Chondrocyte (in vitro differentiated cells): ENCODE measurements around the gene RSF1. TPM values are rescaled to one million over a fixed set of nuclear protein-coding genes. Genes with fewer than 3 reads are reported as not detected.
"Not testable (repeated sequence)": the region's sequence is repeated elsewhere in the genome, so short reads cannot be mapped to it uniquely, and the experiment has no call there.

Experiments used
- DNase-seq: peaks from one replicate; pipeline ENCODE4 v3.0.0; 2021; ENCODE audit warnings: mixed read lengths, low spot score
- H3K27ac Mint-ChIP-seq: one replicate; pipeline ENCODE4 v1.8.0; 2021; ENCODE audit warnings: mild to moderate bottlenecking, moderate library complexity, mixed read lengths; ENCODE audit not compliant: unreplicated experiment
- H3K27me3 Mint-ChIP-seq: 2 replicates; pipeline ENCODE4 v1.8.0; 2021; ENCODE audit warnings: low read depth, mixed read lengths
- H3K36me3 Mint-ChIP-seq: 2 replicates; pipeline ENCODE4 v1.8.0; 2021; ENCODE audit warnings: low read depth, mixed read lengths
- H3K4me1 Mint-ChIP-seq: 2 replicates; pipeline ENCODE4 v1.8.0; 2021; ENCODE audit warnings: low read depth, mild to moderate bottlenecking, mixed read lengths
- H3K4me3 Mint-ChIP-seq: one replicate; pipeline ENCODE4 v1.8.0; 2021; ENCODE audit warnings: mild to moderate bottlenecking, moderate library complexity, mixed read lengths; ENCODE audit not compliant: unreplicated experiment
- H3K9me3 Mint-ChIP-seq: 2 replicates; pipeline ENCODE4 v1.8.0; 2021; ENCODE audit warnings: low read depth, mixed read lengths
- CTCF ChIP-seq: fragments of 200-600 bp; sonication (generic); IDR thresholded peaks from 2 replicates; pipeline ENCODE4 v1.5.0; 2021; ENCODE audit warnings: antibody characterized with exemption, mild to moderate bottlenecking, moderate library complexity
- total RNA-seq: library from RNA; stranded (reverse); gene quantifications from 3 replicates; pipeline ENCODE4 v1.2.1, GENCODE V29; 2021

RSF1 gene
- total RNA-seq, 1 donor from 2014 or later, result 64.2 TPM

- H3K36me3 Mint-ChIP-seq, result no peaks in the 10 kb centered on the region
- H3K27me3 Mint-ChIP-seq, result no peaks in the 10 kb centered on the region
- no peak for DNase-seq
- no peak for TF ChIP-seq CTCF
- H3K4me1 Mint-ChIP-seq, result peaks cover 34% of the 10 kb centered on the region
- H3K9me3 Mint-ChIP-seq, result peaks cover 3% of the 10 kb centered on the region
- H3K4me3 Mint-ChIP-seq, result peak overlapping the region; percentile 92
- H3K27ac Mint-ChIP-seq, result peak overlapping the region; percentile 94
Measured at GRCh38 chr11:77636731-77637344, 183.7 kb downstream of the RSF1 start.

GRCh38 chr11:77633926-77634325, 186.6 kb downstream of the RSF1 start:
- not testable (repeated sequence) for H3K27ac Mint-ChIP-seq, H3K36me3 Mint-ChIP-seq, H3K27me3 Mint-ChIP-seq, DNase-seq, H3K9me3 Mint-ChIP-seq, H3K4me3 Mint-ChIP-seq
- peaks cover 44% of the 10 kb centered on the region for H3K4me1 Mint-ChIP-seq

GRCh38 chr11:77630157-77630710, 190.3 kb downstream of the RSF1 start:
- H3K36me3 Mint-ChIP-seq, result peaks cover 5% of the 10 kb centered on the region
- no peak for DNase-seq
- TF ChIP-seq CTCF, result no peak
- no peaks in the 10 kb centered on the region for H3K27me3 Mint-ChIP-seq
- H3K4me3 Mint-ChIP-seq, result no peak overlapping the region
- H3K9me3 Mint-ChIP-seq, result no peaks in the 10 kb centered on the region
- H3K4me1 Mint-ChIP-seq, result peaks cover 20% of the 10 kb centered on the region
- H3K27ac Mint-ChIP-seq, result no peak overlapping the region

GRCh38 chr11:77619576-77620198, 200.8 kb downstream of the RSF1 start:
- no peak for DNase-seq
- Mint-ChIP-seq H3K4me3 (no peak overlapping the region), H3K36me3 (peaks cover 19% of the 10 kb centered on the region), H3K27ac (no peak overlapping the region), H3K27me3 (no peaks in the 10 kb centered on the region), H3K9me3 (no peaks in the 10 kb centered on the region), H3K4me1 (no peaks in the 10 kb centered on the region)
- TF ChIP-seq CTCF, result peak; percentile 92

GRCh38 chr11:77617892-77618291, 202.6 kb downstream of the RSF1 start:
- no peaks in the 10 kb centered on the region for H3K9me3 Mint-ChIP-seq
- H3K36me3 Mint-ChIP-seq, result peaks cover 15% of the 10 kb centered on the region
- H3K27ac Mint-ChIP-seq, result no peak overlapping the region
- H3K27me3 Mint-ChIP-seq, result no peaks in the 10 kb centered on the region
- no peak for DNase-seq
- H3K4me1 Mint-ChIP-seq, result no peaks in the 10 kb centered on the region
- no peak overlapping the region for H3K4me3 Mint-ChIP-seq
- no peak for TF ChIP-seq CTCF
